A549 (cell line): Measurements from ENCODE around the gene GRIA1. TPM values are rescaled to one million over a fixed set of nuclear protein-coding genes. Genes with fewer than 3 reads are reported as not detected.

Experiments
- ATAC-seq, 2 experiments: fragments of 200-7000 bp in 1 of 2; fragments of >200 bp in 1 of 2; cut with Nextera tagmentation in 1 of 2; cut with Tn5 transposase in 1 of 2; 3 replicates each; pipeline versions ENCODE4 v1.8.0 to v1.9.1; 2018 to 2020; ENCODE audit warnings: mild to moderate bottlenecking in 1 of 2, moderate library complexity in 1 of 2
- CTCF ChIA-PET: fragments of 300-600 bp; sonication (Branson Sonifier 250); formaldehyde crosslinking; extraction: SDS; loops from one replicate; lab custom pipeline; 2021; ENCODE audit warnings: antibody characterized with exemption, inconsistent platforms; lab: Yijun Ruan, JAX
- POLR2A ChIA-PET: fragments of 350-600 bp; formaldehyde crosslinking; extraction: SDS; loops from one replicate; lab custom pipeline; 2021; ENCODE audit warnings: antibody characterized with exemption, inconsistent platforms; lab: Yijun Ruan, JAX
- DNase-seq, 2 experiments: peaks; one replicate each; pipeline versions ENCODE4 v3.0.0 to v3.0.0-alpha.2; 2011 to 2016; ENCODE audit warnings: low read depth in 1 of 2, low spot score in 1 of 2
- FAIRE-seq: peaks from 2 replicates; lab custom pipeline; 2011; peaks lifted over from hg19 to GRCh38; lab: Jason Lieb, UNC
- H3K27ac ChIP-seq, 2 experiments: fragments of >200 bp; sonication (Bioruptor Twin); formaldehyde crosslinking; 3 replicates each; pipeline ENCODE4 v1.5.1; 2016 to 2017
- H3K4me1 ChIP-seq: fragments of >200 bp; sonication (Bioruptor Twin); formaldehyde crosslinking; 3 replicates; pipeline ENCODE4 v1.6.1; 2016
- H3K4me2 ChIP-seq: fragments of >200 bp; sonication (Bioruptor Twin); formaldehyde crosslinking; 3 replicates; pipeline ENCODE4 v1.6.1; 2016
- H3K4me3 ChIP-seq: fragments of >200 bp; sonication (Bioruptor Twin); formaldehyde crosslinking; 3 replicates; pipeline ENCODE4 v1.5.1; 2016
- H3K9me3 ChIP-seq: fragments of >200 bp; sonication (Bioruptor Twin); formaldehyde crosslinking; 3 replicates; pipeline ENCODE4 v1.6.1; 2016
- ATOH8 ChIP-seq: fragments of 250-450 bp; sonication (Bioruptor Pico); IDR thresholded peaks from 2 replicates; pipeline ENCODE4 v1.5.0; 2020; ENCODE audit warnings: low read depth, mild to moderate bottlenecking, moderate library complexity
- BCL3 ChIP-seq: fragments of >200 bp; sonication (Bioruptor Twin); formaldehyde crosslinking; IDR thresholded peaks from 3 replicates; pipeline ENCODE4 v1.6.1; 2016
- CHD2 ChIP-seq: fragments of 150-350 bp; IDR thresholded peaks from 2 replicates; pipeline ENCODE4 v1.6.1; 2014; ENCODE audit warnings: low read length; ENCODE audit not compliant: partially characterized antibody
- ELK1 ChIP-seq: fragments of 150-350 bp; IDR thresholded peaks from 2 replicates; pipeline ENCODE4 v1.6.1; 2014; ENCODE audit warnings: low read depth, mild to moderate bottlenecking, low read length
- FOXS1 ChIP-seq: fragments of 250-450 bp; sonication (Bioruptor Pico); IDR thresholded peaks from 2 replicates; pipeline ENCODE4 v1.5.0; 2020; ENCODE audit warnings: mild to moderate bottlenecking, moderate library complexity
- HOXA7 ChIP-seq: fragments of 250-450 bp; sonication (Bioruptor Pico); IDR thresholded peaks from 2 replicates; pipeline ENCODE4 v1.5.0; 2020; ENCODE audit warnings: mild to moderate bottlenecking, moderate library complexity
- HOXB5 ChIP-seq: fragments of 250-450 bp; sonication (Bioruptor Pico); IDR thresholded peaks from 2 replicates; pipeline ENCODE4 v1.5.0; 2020; ENCODE audit warnings: mild to moderate bottlenecking, moderate library complexity
- MAFK ChIP-seq: fragments of 450-650 bp; IDR thresholded peaks from 2 replicates; pipeline ENCODE4 v1.6.1; 2014; ENCODE audit not compliant: partially characterized antibody
- MAZ ChIP-seq: fragments of 150-350 bp; IDR thresholded peaks from 2 replicates; pipeline ENCODE4 v1.6.1; 2014; ENCODE audit warnings: antibody characterized with exemption, low read depth, low read length, borderline replicate concordance
- MYC ChIP-seq: IDR thresholded peaks from 2 replicates; pipeline ENCODE4 v1.6.1; 2012; ENCODE audit warnings: mild to moderate bottlenecking, inconsistent platforms, low read length, improper control_type of control experiment, borderline replicate concordance
- POLR2A ChIP-seq: IDR thresholded peaks from 2 replicates; pipeline ENCODE4 v1.6.1; 2012; ENCODE audit warnings: mild to moderate bottlenecking, low read length
- POLR2AphosphoS2 ChIP-seq: conservative IDR thresholded peaks from 2 replicates; pipeline ENCODE4 v1.6.1; 2012; ENCODE audit warnings: low read length, improper control_type of control experiment, inconsistent platforms
- REST ChIP-seq: fragments of 200-600 bp; sonication (generic); IDR thresholded peaks from 2 replicates; pipeline ENCODE4 v1.6.1; 2016; ENCODE audit warnings: antibody characterized with exemption, mild to moderate bottlenecking, moderate library complexity
- USF2 ChIP-seq: fragments of 450-650 bp; IDR thresholded peaks from 2 replicates; pipeline ENCODE4 v1.6.1; 2014; ENCODE audit warnings: antibody characterized with exemption
- ZNF302 ChIP-seq: fragments of 250-450 bp; sonication (Bioruptor Pico); IDR thresholded peaks from 2 replicates; pipeline ENCODE4 v1.9.0; 2021; ENCODE audit warnings: inconsistent platforms, mild to moderate bottlenecking, moderate library complexity
- WGBS: methylation state at CpG from one replicate; pipeline ENCODE4 v1.1.6; 2017; ENCODE audit errors: missing lambda C conversion rate; 5-methylcytosine and 5-hydroxymethylcytosine counted together
- polyA plus RNA-seq, 4 experiments: library from polyadenylated mRNA; depleted of rRNA in 3 of 4; stranded (reverse); fragments of >200 nt; fragmentation: RNase III in 1 of 4; extraction: RNeasy Plus Mini Kit Qiagen cat#74134 plus additional on column Dnase treatment in 1 of 4; gene quantifications; 2 replicates in 3 of 4; 3 replicates in 1 of 4; pipeline ENCODE4 v1.2.3, GENCODE V29; 2011 to 2017

The GRIA1 gene
- polyA plus RNA-seq, 2 of the 4 experiments (the other 2 are of a cell fraction): not detected

GRCh38 chr5:153791339-153791738, 300.9 kb downstream of the GRIA1 start:
- H3K4me3 ChIP-seq: no peak overlapping the region
- no peak overlapping the region for H3K4me2 ChIP-seq
- no peak for FAIRE-seq
- no peak for TF ChIP-seq ATOH8 (CRISPR knock-in tag)
- no peaks in the 10 kb centered on the region for H3K4me1 ChIP-seq
- H3K9me3 ChIP-seq: no peaks in the 10 kb centered on the region
- POLR2A ChIA-PET: no interaction called here
- no peak overlapping the region for H3K27ac ChIP-seq
- CTCF ChIA-PET: no interaction called here
- no peak for DNase-seq
- no peak for ATAC-seq
- WGBS: 0% methylated on average over 2 of the region's 2 CpGs

GRCh38 chr5:153792305-153792704, 301.8 kb downstream of the GRIA1 start:
- CTCF ChIA-PET: no interaction called here
- no peak for FAIRE-seq
- Histone ChIP-seq H3K9me3 (no peaks in the 10 kb centered on the region), H3K27ac (no peak overlapping the region), H3K4me3 (no peak overlapping the region), H3K4me1 (no peaks in the 10 kb centered on the region), H3K4me2 (no peak overlapping the region)
- POLR2A ChIA-PET: no interaction called here
- no peak for ATAC-seq
- DNase-seq: no peak
- TF ChIP-seq FOXS1 (CRISPR knock-in tag): no peak
- TF ChIP-seq CHD2: no peak
- no peak for TF ChIP-seq REST
- TF ChIP-seq MYC: no peak

GRCh38 chr5:153793699-153794098, 303.2 kb downstream of the GRIA1 start:
- no peak for TF ChIP-seq POLR2AphosphoS2
- no peak for TF ChIP-seq ELK1
- TF ChIP-seq BCL3: no peak
- no peak for TF ChIP-seq HOXB5
- no peak for TF ChIP-seq HOXA7
- no peak overlapping the region for H3K4me2 ChIP-seq
- 94% methylated on average over 1 of the region's 1 CpG for WGBS
- no peaks in the 10 kb centered on the region for H3K4me1 ChIP-seq
- CTCF ChIA-PET: no interaction called here
- POLR2A ChIA-PET: no interaction called here
- FAIRE-seq (no peak), ATAC-seq (no peak), DNase-seq (no peak)
- H3K4me3 ChIP-seq: no peak overlapping the region
- no peaks in the 10 kb centered on the region for H3K9me3 ChIP-seq
- H3K27ac ChIP-seq: no peak overlapping the region

GRCh38 chr5:153794327-153794726, 303.9 kb downstream of the GRIA1 start:
- DNase-seq (no peak), ATAC-seq (no peak), FAIRE-seq (no peak)
- H3K4me3 ChIP-seq: no peak overlapping the region
- H3K27ac ChIP-seq: no peak overlapping the region
- POLR2A ChIA-PET: no interaction called here
- 21% methylated on average over 10 of the region's 10 CpGs for WGBS
- no peak overlapping the region for H3K4me2 ChIP-seq
- no peaks in the 10 kb centered on the region for H3K9me3 ChIP-seq
- H3K4me1 ChIP-seq: no peaks in the 10 kb centered on the region
- TF ChIP-seq CHD2: no peak
- no peak for TF ChIP-seq MAFK
- TF ChIP-seq POLR2A: no peak
- TF ChIP-seq ZNF302 (CRISPR knock-in tag): no peak
- TF ChIP-seq USF2: peak; percentile 58
- no peak for TF ChIP-seq MAZ
- CTCF ChIA-PET: no interaction called here
